ENCODE results near the gene CSMD2. TPM values are rescaled to one million over a fixed set of nuclear protein-coding genes. Genes with fewer than 3 reads are reported as not detected.
A peak's percentile ranks its signal among the peaks of the same experiment; 100 is the strongest.

CSMD2 gene
- total and polyA plus RNA-seq, 2 experiments from 2014 or later: 5.3 to 16.6 TPM

GRCh38 chr1:34115233-34115632 is 49.8 kb downstream of the CSMD2 start:
- Mint-ChIP-seq H3K4me3 (no peak overlapping the region), H3K4me1 (peaks cover 23% of the 10 kb centered on the region), H3K9me3 (peaks cover 27% of the 10 kb centered on the region; the same call in 2 of the 3 replicates), H3K36me3 (ENCODE audit: low read depth) (peaks cover 34% of the 10 kb centered on the region; the same call in 2 of the 3 replicates), H3K27ac (no peak overlapping the region; the same call in 1 of the 2 replicates), H3K27me3 (ENCODE audit: insufficient read depth, low read depth, poor library complexity) (no peaks in the 10 kb centered on the region)
- no peaks in the 10 kb centered on the region for H3K27me3 ChIP-seq (ENCODE audit: insufficient read depth)
- H4K20me1 ChIP-seq (replicated peaks; ENCODE audit: insufficient read depth): peaks cover 3% of the 10 kb centered on the region
- DNase-seq (ENCODE audit: low spot score): peak; percentile 12
- H3K4me3 ChIP-seq: no peak overlapping the region
- H3K79me2 ChIP-seq (replicated peaks; ENCODE audit: insufficient read depth): peaks cover 88% of the 10 kb centered on the region
- peaks cover 10% of the 10 kb centered on the region for H3K4me1 ChIP-seq (ENCODE audit: insufficient read depth)
- no peaks in the 10 kb centered on the region for H3F3A ChIP-seq (replicated peaks; ENCODE audit: low read depth)
- no peaks in the 10 kb centered on the region for H3K36me3 ChIP-seq (ENCODE audit: insufficient read depth)
- H3K27ac ChIP-seq (ENCODE audit: low read depth): no peak overlapping the region
- ATAC-seq: no peak
- no peaks in the 10 kb centered on the region for H3K9me2 ChIP-seq (ENCODE audit: insufficient read depth)
- TF ChIP-seq ZNF462 (CRISPR knock-in tag; IDR thresholded peaks at IDR 0.05): no peak
- TF ChIP-seq POLR2AphosphoS5 (IDR thresholded peaks at IDR 0.05; ENCODE audit: low read depth): no peak
- no peak for TF ChIP-seq REST (IDR thresholded peaks at IDR 0.05; ENCODE audit: unreplicated experiment)
- H2AFZ ChIP-seq: no peak overlapping the region
- no peak overlapping the region for H3K4me2 ChIP-seq
